HG03432 (cell line): ENCODE measurements around the gene UBR4.

ENCODE experiments used
- ATAC-seq: cut with Tn5 transposase; IDR thresholded peaks from one replicate; pipeline ENCODE4 v1.9.1; 2021; ENCODE audit warnings: mild to moderate bottlenecking, moderate library complexity; ENCODE audit not compliant: unreplicated experiment

Gene UBR4

DNA sequence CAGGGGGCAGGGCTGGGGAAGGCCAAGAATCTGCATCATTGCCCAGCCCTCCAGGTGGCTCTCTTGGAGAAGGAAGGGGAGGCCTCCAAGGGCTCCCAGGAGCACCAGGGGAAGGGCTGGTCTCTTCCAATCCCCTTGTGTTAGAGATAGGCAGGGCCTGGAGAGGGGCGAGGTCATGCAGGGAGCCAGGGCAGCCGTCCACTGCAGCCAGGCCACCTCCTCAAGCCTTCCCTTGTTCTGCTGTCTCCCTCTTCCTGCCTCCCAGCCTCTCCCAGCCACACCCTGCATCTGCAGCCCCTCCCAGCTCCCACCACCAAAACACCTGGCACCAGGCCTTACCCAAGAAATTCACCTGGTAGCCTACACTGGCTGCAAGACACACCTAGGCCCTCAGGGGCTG, 148.3 kb downstream of the UBR4 start:
- ATAC-seq: no peak

DNA sequence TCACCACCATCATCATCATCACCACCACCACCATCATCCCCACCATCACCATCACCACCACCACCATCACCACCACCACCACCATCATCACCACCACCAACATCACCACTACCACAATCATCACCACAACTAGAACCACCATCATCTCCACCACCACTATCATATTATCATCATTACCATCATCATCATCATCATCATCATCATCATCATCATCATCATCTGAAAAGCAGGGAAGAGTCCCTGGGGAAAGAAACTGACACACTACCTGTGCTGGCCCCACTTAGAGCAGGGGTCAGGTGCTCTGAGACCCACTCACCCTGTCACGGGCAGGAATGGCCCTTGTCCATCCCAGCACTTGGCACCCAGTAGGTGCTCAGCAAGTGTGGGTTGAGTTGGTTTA, 148.7 kb downstream of the UBR4 start:
- ATAC-seq: no peak

DNA sequence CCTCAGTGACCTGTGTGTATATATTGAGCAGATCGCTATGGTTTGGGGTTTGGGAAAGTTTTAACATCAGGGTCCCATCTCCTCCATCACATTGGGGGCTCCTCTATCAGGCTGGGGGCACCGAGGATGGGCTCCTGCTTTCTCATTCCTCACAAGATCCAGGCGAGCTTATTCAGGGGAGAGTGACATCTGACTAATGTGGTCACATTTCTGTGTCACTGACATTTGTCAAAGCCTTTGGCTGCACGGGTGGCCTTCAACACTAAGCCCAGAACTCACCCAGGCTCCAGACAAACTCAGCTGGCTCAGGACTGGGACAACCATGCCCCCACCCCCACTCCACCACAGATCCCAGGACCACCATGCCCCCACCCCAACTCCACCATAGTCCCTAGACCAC, 150.3 kb downstream of the UBR4 start:
- no peak for ATAC-seq

DNA sequence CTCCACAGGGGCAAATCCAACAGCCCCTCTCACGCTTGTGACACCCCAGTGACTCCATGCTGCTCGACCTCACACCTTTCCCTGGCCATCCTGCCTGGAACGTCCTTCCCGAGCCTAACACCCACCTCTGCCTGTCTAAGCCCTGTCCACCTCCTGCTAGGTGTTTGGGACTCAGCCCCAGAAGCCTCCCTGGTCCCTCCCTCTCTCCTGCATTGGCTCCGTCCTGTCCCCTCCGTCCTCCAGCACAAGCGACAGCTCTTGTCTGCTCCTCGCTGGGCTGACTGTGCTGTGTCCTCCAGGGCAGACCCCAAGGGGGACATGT, 151.6 kb downstream of the UBR4 start:
- ATAC-seq: no peak

DNA sequence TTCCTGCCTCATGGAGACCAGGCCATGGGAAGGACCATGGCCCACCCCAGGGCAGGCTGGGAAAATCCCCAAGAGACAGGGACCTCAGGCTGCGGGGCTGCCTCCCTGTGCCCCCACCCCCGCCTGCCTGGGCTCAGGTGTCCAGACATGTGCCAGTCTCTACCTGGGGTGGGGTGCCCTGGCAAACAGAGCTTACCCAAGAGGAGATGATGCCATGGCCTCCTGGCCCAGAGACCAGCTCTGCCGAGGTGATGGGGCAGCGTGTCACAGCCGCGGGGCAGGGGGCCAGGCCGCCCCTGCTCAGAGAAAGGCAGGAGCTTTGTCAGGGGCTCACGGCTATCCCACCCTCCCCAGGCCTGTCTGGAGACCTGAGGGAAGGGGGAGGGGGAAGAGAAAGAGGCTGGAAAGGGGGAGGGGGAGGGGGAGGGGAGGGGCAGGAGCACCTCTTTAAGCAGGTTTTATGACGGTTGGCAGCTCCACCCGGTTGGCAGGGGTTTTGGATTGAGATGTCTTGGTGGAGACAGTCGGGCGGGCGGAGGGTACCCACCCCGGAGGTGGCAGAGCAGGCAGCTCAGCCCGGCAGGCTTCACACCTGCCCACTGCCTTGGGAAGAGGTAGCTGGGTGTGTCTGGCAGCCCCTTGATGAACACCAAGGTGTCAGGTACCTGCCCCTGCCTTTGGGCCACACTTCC, 152.1 kb downstream of the UBR4 start:
- no peak for ATAC-seq

DNA sequence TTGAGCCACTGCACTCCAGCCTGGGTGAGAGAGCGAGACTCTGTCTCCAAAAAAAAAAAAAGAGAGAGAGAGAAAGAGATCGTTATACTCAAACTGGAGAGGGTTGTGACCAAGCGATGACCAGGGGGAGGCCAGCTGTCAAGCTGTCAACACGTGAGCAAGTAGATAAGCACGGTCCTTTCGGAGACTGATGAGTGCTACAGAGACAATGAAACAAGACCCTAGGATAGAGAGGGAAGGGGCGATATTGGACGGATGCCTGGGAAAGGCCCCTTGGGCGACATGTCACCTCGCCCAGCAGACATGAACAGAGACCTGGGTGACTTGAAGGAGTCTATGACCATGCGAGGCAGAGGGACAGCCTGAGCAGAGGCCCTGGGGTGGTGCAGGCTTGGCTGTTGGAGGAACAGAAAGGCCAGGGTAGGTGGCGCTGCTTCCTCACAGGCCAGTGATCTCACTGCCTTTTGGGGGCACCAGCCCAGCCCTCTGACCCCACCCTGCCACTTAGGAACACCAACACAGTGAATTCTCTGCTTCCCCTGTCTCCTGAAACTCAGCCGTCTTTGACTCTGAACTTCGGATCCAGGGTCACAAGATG, 152.8 kb downstream of the UBR4 start:
- ATAC-seq: no peak

DNA sequence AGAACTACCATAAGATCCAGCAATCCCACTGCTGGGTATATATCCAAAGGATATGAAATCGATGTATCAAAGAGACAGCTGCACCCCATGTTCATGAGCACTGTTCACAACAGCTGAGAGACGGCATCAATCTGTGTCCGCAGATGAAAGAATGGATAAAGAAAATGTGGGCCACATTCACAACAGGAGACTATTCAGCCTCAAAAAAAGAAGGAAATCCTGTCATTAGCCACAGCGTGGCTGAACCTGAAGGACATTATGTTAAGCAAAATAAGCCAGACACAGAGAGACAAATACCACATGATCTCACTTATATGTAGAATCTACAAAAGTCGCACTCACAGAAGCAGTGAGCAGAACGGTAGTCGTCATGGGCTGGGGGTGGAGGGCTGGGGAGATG, 154.4 kb downstream of the UBR4 start:
- no peak for ATAC-seq

DNA sequence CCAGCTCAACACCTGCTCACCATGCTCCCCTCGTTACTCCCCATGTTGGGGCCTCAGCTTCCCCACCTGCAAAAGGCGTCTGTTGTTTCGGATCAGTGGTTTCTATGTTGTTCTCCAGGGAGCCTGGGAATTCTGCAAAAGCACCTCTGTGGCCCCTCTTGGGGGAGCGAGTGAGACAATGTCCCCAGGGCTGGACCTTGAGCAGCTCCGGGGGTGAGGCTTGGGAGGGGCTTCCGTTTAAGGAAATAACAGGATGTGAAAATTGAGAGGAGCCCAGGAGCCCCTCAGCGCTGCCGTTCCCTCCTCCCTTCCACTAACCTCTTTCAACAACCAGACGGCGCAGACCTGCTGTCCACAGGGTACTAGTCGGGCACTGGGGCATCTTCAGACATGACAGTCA, 155.1 kb downstream of the UBR4 start:
- ATAC-seq: no peak

DNA sequence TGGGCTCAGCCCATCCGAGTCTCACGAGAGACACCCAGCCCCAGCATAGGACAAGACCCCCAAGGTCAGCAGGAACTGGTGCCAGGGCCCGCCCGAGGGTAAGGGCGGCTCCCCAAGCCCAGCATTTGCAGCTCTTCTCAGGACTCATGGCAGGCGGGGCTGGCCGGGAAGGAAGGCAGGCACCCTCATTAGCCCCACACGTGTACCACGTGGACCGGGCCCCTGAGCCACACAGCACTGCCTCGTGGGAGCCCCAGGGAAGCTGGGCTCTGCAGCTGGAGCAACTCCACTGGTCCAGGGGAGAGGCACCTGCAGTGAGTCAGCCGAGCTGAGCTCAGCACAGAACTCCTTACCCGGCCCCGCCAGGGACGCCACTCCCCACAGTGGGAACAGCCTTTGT, 155.8 kb downstream of the UBR4 start:
- no peak for ATAC-seq

DNA sequence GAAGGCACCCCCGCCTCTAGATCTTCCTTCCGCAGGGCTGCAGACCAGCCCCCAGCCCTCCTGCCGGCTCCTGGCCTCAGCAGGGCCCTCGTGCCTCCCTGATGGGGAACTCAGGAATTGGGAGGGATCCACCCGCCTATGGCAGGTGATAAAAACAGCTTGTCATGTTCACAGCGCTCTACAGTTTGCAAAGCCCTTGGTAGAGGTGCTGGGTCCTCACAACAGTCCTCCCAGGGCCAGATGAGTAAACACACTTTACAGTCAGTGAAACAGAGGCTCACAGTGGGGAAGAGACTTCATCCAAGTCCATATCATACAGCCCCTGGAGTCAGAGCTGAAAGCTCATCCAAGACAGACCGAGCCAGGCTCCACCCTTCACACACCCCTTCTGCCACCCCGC, 156.6 kb downstream of the UBR4 start:
- no peak for ATAC-seq

DNA sequence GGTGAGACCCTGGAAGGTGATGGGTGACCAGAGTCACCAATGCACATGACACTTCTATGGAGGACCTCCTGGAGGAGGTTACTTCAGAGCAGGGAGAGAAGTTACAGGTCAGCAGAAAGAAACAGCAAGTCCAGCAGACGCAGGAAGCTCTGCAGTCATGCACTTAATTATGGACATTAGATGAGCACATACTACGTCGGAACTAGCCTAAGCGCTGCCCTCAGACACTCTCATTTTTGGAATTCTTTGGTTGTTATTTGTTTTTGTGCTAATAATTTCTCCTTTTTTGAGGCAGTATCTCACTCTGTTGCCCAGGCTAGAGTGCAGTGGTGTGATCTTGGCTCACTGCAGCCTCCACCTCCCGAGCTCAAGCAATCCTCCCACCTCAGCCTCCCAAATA, 160.3 kb downstream of the UBR4 start:
- ATAC-seq: no peak

DNA sequence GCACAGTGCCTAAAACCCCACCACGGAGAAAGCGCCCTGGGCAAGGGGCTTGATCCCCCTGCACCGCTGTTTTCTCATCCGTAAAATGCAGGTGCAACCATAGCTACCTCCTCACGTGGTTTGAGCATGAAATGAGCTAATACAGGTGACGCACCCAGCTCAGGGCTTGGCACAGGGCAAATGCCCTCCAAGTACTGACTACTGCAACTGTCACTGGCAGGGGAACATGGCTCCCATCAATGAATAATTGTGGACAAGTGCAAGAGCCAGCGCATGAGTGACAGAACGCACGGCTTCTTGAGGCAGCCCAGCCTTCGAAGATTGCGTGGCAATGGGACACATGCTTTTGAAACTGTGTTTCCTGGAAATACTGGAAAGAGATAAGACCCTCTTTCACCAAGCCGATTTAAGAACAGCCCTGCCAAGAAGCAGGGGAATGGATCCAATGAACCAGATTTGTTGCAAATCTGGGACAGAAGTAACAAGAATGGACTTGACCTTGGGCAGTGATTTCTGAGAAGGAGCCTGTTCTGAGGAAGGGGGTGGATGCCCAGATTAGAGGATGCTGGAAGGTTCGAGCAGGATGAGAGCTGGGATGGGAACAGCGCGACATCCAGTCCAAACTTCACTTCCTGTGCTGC, 160.8 kb downstream of the UBR4 start:
- no peak for ATAC-seq

DNA sequence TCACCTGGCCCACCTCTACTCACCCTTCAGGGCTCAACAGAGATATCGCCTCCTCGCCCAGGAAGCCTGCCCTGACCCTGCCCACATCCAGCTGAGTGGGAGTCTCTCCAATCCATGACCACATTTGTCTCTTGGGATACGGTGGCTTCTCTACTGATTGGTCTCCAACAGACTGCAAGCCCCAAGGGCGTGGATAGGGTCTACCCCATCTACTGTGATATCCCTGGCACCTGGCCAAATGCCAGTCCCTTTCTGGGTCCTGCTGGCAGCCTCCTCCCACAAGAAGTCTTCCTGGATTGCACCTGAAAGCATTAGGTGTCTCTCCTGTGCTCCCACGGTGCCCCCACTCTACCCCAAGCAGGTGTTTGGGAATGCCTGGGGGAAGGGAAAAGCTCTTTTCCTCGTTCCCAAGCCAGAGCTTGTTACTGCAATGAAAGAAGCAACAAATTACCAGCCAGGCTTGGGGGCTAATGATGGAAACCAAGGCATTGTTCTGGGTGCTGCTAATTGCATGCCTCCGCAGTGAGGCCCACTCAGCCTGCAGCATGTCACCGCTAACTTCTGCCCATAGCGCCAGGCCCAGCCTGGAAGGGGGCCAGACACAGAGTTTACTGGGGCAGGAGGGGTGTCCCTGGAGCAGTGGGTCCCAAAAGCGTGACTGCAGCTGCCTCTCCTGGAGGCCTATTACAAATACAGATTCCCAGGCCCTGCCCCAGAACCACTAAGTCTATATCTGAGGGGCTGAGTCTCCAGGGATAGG, 162.9 kb downstream of the UBR4 start:
- ATAC-seq: no peak

DNA sequence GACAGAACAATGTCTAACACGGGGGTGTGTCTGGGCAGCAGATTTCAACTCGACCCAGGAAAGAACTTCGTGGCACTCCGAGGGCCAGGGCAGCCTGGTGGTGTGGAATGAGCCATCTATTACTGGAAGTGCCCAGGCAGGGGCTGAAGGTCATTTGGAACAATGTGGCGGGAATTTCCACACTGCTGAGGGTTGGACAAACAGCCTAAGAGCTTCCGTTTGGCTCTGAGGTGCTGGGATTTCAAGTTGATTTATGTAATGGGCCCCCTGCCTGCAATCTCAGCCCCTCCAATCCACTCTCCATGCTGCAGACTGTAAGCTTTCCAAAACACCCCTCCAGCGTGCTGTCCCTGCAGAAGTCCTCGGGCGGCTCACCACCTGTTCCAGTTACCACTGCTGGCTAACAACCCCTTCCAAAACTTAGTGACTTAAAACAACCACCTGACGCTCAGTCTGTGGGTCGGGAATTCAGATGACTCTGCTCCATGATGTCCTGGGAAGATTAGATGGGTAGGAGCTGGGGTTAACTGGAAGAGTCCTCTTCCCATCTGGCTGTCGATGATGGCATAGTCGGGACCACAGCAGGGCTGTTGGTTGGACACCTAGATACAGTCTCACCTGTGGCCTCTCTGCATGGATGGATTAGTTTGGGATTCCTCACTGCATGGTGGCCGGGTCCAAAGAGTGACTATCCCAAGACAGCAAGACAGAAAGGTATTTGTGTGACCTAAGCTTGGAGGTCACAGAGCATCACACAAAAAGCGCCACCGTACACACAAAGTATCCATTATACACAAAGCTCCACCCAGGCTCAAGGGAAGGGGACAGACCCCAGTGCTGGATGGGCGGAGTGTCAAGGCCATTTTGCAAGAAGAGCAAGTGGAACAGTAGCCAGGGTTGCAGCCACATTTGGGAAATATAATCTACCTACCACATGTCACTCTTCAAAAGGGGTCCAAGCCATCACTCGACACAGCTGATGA, 163.9 kb downstream of the UBR4 start:
- no peak for ATAC-seq

DNA sequence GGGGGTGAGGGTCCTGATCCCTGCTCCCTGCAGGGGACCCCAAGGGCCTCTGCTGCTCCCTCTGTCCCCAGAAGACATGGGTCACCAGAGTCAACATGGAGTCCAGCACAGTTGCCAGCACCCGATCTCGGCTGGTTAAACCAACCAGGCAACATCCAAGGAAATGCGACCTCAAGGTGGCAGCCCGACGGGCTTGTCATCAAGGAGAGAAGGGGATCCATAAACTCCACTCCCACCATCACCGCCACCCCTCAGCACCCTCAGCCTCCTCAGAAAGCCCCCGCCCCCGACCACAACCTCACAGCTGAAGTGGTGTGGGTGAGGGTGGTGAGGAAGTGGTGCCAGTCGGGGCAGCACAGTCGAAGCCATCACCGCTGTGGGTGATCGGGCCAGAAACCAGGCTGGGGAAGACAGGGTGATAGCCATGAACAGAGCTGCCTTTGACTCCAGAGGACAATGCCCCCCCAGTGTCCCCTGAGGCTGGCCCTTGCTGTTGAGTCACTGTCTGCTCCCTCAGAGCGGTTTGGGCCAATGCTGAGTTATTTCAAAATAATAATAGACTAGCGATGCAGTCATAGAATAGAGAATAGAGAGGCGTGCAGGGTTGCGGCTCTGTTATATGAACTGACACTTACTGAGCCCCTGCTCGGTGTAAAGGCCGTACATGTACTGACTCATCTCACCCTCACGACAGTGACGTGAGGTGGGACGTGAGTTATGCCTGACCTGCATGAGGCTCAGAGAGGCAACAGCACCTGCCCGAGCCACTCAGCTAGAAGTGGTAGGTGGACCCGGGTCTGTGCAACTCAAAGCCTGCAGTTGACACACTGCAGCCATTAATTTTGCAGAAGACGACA, 164.9 kb downstream of the UBR4 start:
- no peak for ATAC-seq

DNA sequence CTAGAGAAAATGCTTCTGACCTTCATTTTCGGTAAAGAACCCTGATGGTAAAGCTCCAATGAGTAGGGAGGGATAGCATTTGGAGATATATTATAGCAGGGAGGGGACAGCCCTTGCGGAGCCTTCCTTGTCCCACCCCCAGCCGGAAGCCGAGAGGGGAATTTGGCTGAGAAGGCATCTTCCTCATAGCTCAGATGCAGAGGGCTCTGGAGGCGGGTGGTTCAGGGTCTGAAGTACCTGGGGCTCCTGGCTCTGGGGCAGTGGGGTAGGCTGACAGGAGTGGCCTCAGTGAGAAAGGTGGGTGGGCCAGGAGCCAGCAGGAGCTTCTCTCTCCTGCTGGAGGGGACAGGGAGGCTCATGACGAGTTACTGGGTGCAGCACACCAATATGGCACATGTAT, 165.6 kb downstream of the UBR4 start:
- ATAC-seq: no peak

DNA sequence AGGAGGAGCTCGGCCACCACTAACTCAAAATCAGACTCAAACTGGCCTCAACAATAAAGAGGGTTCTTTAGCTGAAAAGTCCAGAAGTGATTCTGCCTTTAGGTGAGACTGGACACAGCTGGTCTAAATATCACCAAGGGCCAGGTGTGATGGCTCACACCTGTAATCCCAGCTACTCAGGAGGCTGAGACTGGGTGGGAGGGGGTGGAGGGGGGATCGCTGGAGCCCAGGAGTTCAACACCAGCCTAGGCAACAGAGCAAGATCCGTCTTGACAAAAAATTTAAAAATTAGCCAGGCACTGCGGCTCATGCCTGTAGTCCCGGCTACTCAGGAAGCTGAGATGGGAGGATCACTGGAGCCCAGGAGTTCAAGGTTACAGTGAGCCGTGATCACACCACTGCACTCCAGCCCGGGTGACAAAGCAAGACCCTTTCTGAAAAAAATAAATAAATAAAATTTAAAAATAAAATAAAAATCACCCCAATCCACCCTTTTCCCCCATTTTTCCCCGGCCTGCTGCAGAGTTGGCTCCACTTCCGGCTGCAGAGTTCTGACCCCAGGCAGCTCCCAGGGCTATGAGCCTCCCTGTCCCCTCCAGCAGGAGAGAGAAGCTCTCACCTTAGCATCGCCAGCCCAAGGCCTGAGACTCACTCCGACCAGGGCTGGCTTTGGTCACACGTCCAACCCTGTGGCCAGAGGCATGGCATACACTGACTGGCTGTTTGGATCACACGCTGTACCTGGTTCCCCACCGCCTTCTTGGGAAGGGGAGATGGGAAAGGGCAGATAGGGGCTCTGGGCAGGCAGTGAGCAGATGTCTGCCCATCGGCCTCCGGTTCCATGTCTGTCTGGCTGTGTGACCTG, 166.3 kb downstream of the UBR4 start:
- ATAC-seq: no peak

DNA sequence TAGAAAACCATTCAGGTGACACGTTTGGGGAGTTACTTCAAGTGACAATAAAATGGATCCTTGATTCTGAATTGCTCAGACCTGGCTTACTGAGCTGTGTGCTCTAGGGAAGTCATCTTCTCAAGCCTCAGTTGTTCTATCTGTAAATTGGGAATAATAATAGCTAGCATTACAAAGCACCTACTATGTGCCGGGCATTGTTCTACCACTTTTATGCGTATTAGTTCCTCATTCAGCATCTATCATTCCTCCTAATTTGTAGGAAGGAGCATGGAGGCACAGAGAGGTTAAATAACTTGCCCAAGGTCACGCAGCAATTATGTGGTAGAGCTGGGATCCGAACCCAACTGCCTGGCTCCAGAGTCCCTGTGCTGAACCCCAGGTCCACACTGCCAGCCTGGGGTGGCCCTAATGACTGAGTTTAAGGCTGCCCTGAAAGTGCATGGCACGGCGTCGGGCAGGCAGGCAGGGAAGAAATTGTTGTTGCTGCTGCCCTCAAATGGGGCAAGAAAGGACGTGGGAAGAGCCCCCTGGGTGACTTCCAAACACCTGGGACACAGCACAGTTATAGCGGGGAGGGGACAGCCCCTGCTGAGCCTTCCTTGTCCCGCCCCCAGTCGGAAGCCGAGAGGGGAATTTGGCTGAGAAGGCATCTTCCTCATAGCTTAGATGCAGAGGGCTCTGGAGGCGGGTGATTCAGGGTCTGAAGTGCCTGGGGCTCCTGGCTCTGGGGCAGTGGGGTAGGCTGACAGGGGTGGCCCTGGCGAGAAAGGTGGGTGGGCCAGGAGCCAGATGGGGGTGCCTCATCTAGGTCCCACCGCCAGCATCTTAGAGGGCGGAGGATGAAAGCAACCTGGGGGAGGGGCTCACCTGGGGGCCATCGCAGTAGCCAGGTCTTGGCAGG, 167.1 kb downstream of the UBR4 start:
- no peak for ATAC-seq
